Stimulated activated CD8-positive, alpha-beta memory T cell treated with anti-CD3 and anti-CD28 coated beads, Interleukin-15, amount 100 ng/mL, for 24 hours (primary cell): ENCODE results near the gene ID4.
A peak's percentile ranks its signal among the peaks of the same experiment; 100 is the strongest.

Experiments used
- DNase-seq: peaks from one replicate; pipeline ENCODE4 v3.0.0-alpha.2; 2020; ENCODE audit warnings: low read depth

The ID4 gene

GRCh38 chr6:19836799-19837510 is at the start of gene ID4:
Gene ID4, plus strand, starts transcription at chr6:19837370. Its CDS starts 385 bp downstream, at chr6:19837755.
- DNase-seq = no peak

GRCh38 chr6:19788686-19789085 is 48.5 kb upstream of the ID4 start:
- DNase-seq = no peak

DNA sequence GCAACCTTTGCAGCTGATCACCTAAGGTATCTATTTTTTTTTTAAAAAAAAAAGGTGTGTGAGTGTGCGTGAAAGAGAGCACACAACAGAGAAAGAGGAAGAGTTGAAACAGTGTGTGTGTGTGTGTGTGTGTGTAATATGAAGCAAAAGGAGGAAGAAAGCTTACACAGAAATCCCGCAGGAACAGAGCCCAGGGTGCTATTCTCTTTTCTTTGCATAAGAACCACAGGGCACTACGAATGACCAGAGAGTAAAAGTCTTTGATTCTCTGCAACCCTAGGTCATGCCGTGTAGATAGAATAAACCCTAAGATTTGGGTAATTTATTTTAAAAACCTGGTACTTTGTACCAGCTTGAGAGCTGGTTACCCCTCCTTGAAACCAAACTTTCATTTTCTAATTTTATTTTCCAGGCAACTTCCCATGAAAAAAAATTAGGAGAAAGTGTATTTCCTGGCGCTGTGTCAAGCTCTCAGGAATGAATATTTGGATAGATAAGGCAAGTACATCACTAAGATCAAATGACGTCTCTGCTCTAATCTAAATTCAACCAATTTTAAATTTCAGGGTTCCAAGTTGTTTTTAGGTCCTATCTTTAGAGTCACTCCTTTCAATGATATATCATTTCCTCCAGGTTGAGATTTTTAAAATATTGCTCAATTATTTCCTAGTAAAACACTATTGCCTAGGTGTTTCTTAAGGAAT is 47.9 kb upstream of the ID4 start:
- no peak for DNase-seq

GRCh38 chr6:19791267-19791666 is 45.9 kb upstream of the ID4 start:
- DNase-seq = no peak

- DNase-seq = no peak
Observed at GRCh38 chr6:19795211-19795610, 42.0 kb upstream of the ID4 start.

GRCh38 chr6:19796452-19796851 is 40.7 kb upstream of the ID4 start:
- DNase-seq = no peak

DNA sequence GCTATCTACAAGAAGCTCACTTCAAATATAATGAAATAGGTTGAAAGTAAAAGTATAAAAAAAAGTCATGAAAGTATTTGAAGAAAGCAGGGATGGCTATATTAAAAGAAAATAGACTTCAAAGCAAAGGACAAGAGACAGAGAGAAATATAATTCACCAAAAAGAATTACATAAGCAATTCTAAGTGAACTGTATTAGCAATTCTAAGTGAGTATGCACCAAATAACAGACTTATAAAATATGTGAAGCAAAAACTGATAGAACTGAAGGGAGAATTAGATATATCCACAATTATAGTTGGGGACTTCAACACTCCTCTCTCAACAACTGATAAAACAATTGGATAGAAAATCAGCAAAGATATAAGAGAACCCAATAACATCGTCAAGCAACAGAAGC is 38.8 kb upstream of the ID4 start:
- DNase-seq = no peak

DNA sequence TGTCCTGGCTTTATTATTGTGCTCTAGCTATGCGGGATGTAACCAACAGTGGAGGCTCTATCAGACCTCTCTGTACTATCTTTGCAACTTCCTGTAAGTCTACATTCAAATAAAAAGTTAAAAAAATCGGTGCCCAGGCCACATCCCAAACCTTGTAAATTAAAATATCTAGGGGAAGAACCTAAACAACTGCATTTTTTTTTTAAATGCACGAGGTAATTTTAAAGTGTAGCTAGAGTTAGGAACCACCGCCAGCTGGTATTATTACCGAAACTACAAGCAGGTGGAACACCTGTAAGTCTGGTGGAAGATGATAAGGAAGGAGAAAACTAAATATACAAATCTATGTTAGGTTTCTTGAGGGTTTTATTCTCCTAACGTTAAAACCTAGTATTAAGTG is 34.5 kb upstream of the ID4 start:
- DNase-seq = no peak

GRCh38 chr6:19803331-19804204 is 33.6 kb upstream of the ID4 start:
- no peak for DNase-seq

- DNase-seq = peak; percentile 16
Observed at GRCh38 chr6:19804205-19805128, 32.7 kb upstream of the ID4 start.

DNA sequence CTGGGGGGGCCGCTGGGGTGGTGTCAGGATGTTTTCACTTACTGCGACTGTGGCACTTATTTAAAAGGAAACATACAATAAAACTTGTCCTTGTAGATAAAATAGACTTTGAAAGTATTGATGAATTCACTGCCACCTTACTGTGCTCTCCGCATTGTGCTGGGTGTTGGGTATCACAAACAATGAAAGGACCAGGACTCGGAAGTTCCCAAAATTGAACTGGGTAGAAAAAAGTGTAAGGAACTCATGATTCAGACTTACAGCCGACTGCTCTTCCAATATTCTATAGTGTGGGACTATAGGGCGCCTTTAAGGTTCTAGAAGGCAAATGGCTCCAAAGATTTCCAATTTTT is 32.1 kb upstream of the ID4 start:
- DNase-seq = no peak

DNA sequence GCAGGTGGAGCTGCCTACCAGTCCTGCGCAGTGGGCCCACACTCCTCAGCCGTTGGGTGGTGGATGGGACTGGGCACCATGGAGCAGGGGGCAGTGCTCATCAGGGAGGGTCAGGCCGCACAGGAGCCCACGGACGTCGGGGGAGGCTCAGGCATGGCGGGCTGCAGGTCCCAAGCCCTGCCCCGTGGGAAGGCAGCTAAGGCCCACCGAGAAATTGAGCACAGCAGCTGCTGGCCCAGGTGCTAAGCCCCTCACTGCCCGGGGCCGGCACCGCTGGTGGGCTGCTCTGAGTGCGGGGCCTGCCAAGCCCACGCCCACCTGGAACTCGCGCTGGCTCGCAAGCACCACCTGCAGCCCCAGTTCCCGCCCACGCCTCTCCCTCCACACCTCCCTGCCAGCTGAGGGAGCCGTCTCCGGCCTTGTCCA is 30.2 kb upstream of the ID4 start:
- no peak for DNase-seq

GRCh38 chr6:19811397-19812079 is 25.6 kb upstream of the ID4 start:
- DNase-seq = no peak

GRCh38 chr6:19812512-19813119 is 24.6 kb upstream of the ID4 start:
- no peak for DNase-seq

DNA sequence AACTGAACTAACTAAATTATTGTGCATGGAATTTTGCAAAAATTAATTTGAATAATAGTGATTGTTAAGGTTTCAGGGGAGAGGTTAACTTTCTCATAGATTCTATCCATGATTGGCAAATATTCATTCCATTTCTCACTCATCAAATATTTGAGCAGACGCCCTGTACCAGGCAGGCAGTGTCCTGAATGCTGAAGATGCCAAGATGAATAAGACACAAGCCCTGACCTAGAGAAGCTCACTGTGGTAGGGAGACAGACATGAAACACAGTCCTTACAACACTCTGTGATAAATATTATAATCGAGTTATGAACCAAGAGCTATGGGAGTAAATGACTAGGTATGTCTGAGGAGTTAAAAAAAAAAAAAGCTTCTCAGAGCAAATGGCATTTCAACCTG is 18.4 kb upstream of the ID4 start:
- DNase-seq = no peak

DNA sequence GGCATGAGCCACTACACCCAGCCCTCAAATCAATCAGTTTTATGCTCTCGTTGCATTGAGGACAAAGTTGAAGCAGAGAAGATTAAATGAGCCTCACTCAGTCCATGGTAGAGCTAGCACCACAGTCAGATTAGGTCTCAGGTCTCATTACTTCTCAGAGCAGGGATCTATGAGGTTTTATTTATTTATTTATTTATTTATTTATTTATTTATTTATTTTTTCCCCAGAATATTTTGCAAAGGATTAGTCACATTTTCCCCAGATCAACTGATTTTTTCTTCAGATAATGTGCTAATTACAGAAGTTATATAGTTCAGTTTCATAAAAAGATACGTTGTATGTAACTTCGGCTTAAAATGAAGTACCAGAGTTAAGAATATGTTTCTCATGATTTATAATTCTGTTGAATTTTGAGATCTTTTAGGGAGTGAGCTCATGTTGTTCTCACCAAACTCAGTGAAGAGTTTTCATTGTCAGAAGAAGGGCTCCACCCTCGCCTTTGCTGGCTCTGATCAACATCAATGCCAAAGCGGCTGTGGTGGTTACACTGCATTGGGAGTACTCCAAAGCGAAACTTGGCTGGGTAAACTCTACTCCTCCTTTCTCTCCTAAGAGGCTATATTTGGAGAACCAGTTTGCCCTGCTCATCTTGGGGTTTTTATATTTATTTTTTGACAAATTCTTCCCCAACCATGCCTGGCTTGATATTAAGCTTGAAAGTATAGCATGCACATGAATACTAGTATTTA is 12.9 kb upstream of the ID4 start:
- DNase-seq = no peak

- no peak for DNase-seq
Observed at GRCh38 chr6:19827247-19827646, 9.9 kb upstream of the ID4 start.

GRCh38 chr6:19827903-19828302 is 9.3 kb upstream of the ID4 start:
- no peak for DNase-seq

- no peak for DNase-seq
Observed at GRCh38 chr6:19830171-19830570, 7.0 kb upstream of the ID4 start.

- DNase-seq = no peak
Observed at GRCh38 chr6:19831358-19831757, 5.8 kb upstream of the ID4 start.
